ENCODE measurements around the gene PTX4. TPM values are rescaled to one million over a fixed set of nuclear protein-coding genes. Genes with fewer than 3 reads are reported as not detected.
A peak's percentile ranks its signal among the peaks of the same experiment; 100 is the strongest.

PTX4 gene
- total and polyA plus RNA-seq, 3 donors from 2014 or later = 1.3 to 3.4 (median 1.7) TPM

DNA sequence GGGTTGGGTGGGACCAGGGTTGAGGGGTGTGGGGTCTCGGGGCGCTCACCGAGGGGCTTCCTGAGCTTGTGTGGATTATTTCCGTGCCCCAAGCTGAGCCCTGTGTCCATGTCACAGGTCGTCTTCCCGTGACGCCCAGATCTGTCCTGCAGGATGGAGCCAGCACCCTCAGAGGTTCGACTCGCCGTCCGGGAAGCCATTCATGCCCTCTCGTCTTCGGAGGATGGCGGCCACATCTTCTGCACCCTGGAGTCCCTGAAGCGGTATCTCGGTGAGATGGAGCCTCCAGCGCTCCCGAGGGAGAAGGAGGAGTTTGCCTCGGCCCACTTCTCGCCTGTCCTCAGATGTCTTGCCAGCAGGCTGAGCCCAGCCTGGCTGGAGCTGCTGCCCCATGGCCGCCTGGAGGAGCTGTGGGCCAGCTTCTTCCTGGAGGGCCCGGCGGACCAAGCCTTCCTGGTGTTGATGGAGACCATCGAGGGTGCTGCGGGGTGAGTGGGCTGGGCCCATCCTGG is 5.4 kb upstream of the PTX4 start:
- peak overlapping the region; percentile 69 to 91 for H3K4me3 ChIP-seq
- H3K9me3 ChIP-seq = no peaks in the 10 kb centered on the region
- H3K27me3 ChIP-seq = no peaks in the 10 kb centered on the region
- H3K4me1 ChIP-seq = peaks cover 15% of the 10 kb centered on the region
- no peaks in the 10 kb centered on the region for H3K36me3 ChIP-seq (ENCODE audit: low read depth, missing control alignments)
- intact Hi-C loops (cut with DNase I; ENCODE audit: low total_unique reads) = loop anchor here (5.0 kb wide), 1 partner anchor 118 kb away; the partner anchor contains the start of genes CRAMP1 and IFT140
- no peak overlapping the region for H3K27ac ChIP-seq
- WGBS, 2 donors = 11 to 16% methylated on average over 5 to 21 of the region's 25 CpGs
- TF ChIP-seq, protein P1, sequence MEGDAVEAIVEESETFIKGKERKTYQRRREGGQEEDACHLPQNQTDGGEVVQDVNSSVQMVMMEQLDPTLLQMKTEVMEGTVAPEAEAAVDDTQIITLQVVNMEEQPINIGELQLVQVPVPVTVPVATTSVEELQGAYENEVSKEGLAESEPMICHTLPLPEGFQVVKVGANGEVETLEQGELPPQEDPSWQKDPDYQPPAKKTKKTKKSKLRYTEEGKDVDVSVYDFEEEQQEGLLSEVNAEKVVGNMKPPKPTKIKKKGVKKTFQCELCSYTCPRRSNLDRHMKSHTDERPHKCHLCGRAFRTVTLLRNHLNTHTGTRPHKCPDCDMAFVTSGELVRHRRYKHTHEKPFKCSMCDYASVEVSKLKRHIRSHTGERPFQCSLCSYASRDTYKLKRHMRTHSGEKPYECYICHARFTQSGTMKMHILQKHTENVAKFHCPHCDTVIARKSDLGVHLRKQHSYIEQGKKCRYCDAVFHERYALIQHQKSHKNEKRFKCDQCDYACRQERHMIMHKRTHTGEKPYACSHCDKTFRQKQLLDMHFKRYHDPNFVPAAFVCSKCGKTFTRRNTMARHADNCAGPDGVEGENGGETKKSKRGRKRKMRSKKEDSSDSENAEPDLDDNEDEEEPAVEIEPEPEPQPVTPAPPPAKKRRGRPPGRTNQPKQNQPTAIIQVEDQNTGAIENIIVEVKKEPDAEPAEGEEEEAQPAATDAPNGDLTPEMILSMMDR (IDR thresholded peaks at IDR 0.05) = peak; percentile 29 to 61 (median 41)
- TF ChIP-seq POLR2A (IDR thresholded peaks at IDR 0.05) = no peak
- DNase-seq = peak; percentile 79

DNA sequence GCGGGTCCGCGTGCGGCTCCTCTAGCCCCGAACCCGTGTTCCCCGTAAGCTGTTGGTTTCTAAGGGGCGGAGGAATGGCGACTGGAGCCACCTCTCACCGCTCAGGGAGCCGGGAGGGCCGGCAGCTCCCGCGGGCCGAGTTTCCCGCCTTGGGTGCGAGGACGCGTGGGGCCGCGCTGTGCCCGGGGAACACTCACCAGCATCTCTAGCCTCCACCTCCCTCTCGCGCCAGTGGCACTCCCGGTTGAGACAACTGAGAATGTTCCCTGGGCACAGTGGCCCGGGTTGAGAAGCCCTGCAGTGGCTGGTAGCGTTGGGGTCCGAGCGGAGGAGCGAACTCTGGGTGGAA is 5.0 kb upstream of the PTX4 start:
- peaks cover 15% of the 10 kb centered on the region for H3K4me1 ChIP-seq
- 0 to 1% methylated on average over 23 to 30 of the region's 30 CpGs for WGBS, 2 donors
- peak overlapping the region; percentile 80 to 82 for H3K27ac ChIP-seq
- TF ChIP-seq POLR2A (IDR thresholded peaks at IDR 0.05) = no peak
- intact Hi-C loops (cut with DNase I; ENCODE audit: low total_unique reads) = loop anchor here (5.0 kb wide), 1 partner anchor 119 kb away; the partner anchor contains the start of genes CRAMP1 and IFT140
- H3K36me3 ChIP-seq (ENCODE audit: low read depth, missing control alignments) = no peaks in the 10 kb centered on the region
- DNase-seq = no peak
- peak overlapping the region; percentile 69 to 91 for H3K4me3 ChIP-seq
- no peaks in the 10 kb centered on the region for H3K27me3 ChIP-seq
- H3K9me3 ChIP-seq = no peaks in the 10 kb centered on the region

DNA sequence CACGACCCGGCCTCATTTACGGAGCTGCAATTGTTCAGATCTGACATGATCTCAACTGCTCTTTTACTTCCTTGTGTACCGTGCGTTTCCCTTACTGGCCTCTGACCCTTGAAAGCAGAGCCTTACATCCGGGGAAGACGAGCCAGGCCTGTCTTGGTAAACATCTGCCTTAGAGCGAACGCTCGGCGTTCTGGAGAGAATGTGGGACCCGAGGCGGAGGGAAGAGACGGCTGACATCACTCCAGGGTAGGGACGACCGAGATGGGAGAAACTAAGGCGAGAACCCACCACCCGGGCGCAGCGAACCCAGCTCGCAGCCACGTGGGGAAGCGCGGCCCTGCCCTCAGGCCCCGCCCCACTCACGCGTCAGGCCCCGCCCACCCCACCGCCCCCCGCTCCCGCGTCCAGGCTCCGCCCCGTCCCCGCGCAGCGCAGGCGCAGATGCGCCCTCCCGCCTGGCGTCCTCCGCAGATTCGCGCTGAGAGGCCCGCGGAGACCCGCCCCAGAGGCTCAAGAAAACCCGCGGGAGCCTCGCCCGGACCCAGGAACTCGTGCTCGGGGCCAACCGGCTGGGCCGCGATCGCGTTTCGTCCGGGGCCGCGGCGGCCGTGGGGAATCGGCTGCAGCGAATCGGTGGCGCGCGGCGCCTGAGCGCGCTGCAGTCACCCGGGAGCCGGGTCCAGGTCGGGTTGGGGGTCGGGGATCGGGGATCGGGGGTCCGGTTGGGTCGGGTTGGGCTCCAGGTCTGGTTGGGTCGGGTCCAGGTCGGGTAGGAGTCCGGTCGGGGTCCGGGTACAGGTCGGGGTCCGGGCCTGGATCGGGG is 4.4 kb upstream of the PTX4 start, which contains the start of gene TELO2:
TELO2 (plus strand) TSS at position 438 of the 823 bp plus-strand sequence. CDS start 922 bp downstream, outside the sequence.
- peak; percentile 84 for DNase-seq
- intact Hi-C loops (cut with DNase I; ENCODE audit: low total_unique reads) = loop anchor here (5.0 kb wide), 1 partner anchor 119 kb away; the partner anchor contains the start of genes CRAMP1 and IFT140
- H3K27me3 ChIP-seq = no peaks in the 10 kb centered on the region
- H3K4me3 ChIP-seq = peak within 1 kb of the TSS; percentile 69 to 91
- H3K4me1 ChIP-seq = peaks cover 15% of the 10 kb centered on the region
- WGBS, 2 donors = 1 to 3% methylated on average over 25 to 47 of the region's 89 CpGs
- peak within 1 kb of the TSS; percentile 80 to 82 for H3K27ac ChIP-seq
- no peaks in the 10 kb centered on the region for H3K9me3 ChIP-seq
- TF ChIP-seq, protein P1 (IDR thresholded peaks at IDR 0.05) = peak in 1 of 3 experiments; percentile 21
- TF ChIP-seq POLR2A (IDR thresholded peaks at IDR 0.05) = no peak
- no peaks in the 10 kb centered on the region for H3K36me3 ChIP-seq (ENCODE audit: low read depth, missing control alignments)

DNA sequence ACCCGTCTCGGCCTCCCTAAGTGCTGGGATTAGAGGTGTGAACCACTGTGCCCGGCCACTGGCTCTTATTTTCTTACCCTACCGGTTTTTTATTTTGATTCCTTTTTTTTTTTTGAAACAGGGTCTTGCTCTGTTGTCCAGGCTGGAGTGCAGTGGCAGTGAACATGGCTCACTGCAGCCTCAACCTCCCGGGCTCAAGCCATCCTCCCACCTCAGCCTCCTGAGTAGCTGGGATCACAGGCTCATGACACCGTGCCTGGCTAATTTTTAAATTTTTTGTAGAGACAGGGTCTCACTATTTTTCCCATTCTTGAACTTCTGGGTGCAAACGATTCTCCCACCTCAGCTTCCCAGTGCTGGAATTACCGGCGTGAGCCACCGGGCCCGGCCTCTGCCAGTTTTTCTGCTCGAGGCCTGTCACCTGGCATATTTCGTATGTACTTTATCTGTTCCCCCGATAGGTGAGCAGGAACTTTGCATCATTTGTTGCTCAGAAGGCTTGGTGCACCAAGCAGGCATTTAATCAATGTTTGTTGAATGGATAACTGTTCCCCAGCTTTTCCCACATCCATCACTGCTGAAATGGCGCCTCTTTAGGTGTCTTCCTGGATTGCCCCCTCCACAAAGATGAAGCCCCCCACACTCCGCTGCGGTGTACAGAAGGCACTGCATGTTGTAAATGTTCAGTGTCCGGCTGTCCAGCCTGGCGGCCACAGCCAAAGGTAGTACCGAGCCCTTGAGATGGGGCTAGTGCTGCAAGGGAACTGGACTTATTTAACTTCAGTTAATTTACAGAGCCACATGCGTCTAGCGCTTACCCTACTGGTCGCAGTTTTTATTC is 3.6 kb upstream of the PTX4 start:
- no peak for TF ChIP-seq POLR2A (IDR thresholded peaks at IDR 0.05)
- TF ChIP-seq, protein P1 (IDR thresholded peaks at IDR 0.05) = no peak
- Histone ChIP-seq H3K9me3 (no peaks in the 10 kb centered on the region), H3K4me3 (peak overlapping the region; percentile 69 to 91), H3K36me3 (ENCODE audit: low read depth, missing control alignments) (no peaks in the 10 kb centered on the region), H3K27me3 (no peaks in the 10 kb centered on the region), H3K27ac (peak overlapping the region; percentile 80 to 82), H3K4me1 (peaks cover 15% of the 10 kb centered on the region)
- no peak for DNase-seq
- 78 to 81% methylated on average over 23 of the region's 23 CpGs for WGBS, 2 donors
- intact Hi-C loops (cut with DNase I; ENCODE audit: low total_unique reads) = loop anchor here (5.0 kb wide), 1 partner anchor 120 kb away; the partner anchor contains the start of genes CRAMP1 and IFT140
